GM18502 (cell line): Measurements from ENCODE around the gene ARL1.
"Not testable (repeated sequence)": the region's sequence is repeated elsewhere in the genome, so short reads cannot be mapped to it uniquely, and the experiment has no call there.

ENCODE experiments used
- ATAC-seq: cut with Tn5 transposase; IDR thresholded peaks from one replicate; pipeline ENCODE4 v1.9.1; 2021; ENCODE audit warnings: mild to moderate bottlenecking; ENCODE audit not compliant: unreplicated experiment, poor library complexity

The ARL1 gene

DNA sequence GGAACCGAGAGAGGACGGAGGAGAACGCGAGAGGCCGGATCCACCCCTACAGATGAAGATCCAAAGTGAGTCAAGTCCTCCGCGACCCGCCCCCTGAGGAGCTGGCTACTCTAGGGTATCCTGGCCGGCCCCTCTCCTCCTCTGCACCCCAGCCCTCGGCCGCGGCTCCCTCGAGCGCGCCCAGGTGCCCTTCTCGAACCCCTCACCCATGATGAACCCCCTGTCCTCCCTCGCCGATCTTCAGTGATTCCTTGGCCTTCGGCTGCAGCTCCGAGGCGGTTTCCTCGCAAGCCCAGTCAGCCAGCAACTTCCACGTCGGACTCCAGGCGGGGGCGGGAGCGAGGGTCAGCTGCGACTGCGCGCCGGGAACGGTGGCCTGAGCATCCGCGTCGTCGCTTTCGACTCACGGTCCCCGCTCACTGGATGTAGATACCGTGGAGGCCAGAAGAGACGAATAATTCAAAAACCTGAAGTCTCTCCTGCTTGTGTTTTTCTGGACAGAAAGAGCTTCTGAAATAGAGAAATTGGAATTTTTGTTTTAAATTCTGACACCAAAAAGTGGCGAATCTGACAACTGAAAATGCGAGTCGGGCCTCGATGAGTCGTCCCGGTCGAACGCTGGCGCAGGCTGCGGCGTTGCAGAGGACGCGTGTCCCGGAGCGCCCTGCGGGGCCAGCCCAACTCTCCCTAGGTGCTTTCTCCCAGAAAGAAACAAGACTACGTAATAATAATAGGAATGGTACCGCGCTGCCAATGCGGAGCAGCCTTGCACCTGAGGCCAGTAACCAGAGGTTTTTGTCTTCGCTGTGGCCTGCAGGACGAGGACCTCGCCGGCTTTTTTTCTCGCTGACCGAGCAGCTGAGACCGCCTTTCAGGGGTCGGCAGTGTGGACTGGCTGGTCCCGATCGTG is at the start of gene ARL1:
TSS of gene ARL1 (minus strand) at position 337 of the 910 bp plus-strand sequence. CDS start at position 210, 127 bp downstream.
- ATAC-seq, result peak; percentile 85

DNA sequence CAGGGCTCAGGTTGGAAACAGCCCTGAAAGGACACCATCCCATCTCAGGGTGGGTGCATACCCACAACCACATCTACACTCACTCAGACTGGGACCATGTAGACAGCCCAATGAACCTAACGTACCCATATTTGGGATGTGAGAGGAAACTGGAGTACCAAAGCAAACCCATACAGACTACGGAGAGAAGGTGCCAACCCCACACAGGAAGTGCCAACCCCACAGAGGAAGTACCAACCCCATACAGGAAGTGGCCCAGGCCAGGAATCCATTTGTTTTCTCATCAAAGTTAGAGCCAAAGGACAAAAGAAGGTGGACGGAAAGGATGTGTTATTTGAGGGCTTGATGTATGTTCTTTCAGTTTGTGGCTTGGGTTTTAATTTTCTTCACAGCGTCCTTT is 48.1 kb upstream of the ARL1 start:
- ATAC-seq, result no peak

DNA sequence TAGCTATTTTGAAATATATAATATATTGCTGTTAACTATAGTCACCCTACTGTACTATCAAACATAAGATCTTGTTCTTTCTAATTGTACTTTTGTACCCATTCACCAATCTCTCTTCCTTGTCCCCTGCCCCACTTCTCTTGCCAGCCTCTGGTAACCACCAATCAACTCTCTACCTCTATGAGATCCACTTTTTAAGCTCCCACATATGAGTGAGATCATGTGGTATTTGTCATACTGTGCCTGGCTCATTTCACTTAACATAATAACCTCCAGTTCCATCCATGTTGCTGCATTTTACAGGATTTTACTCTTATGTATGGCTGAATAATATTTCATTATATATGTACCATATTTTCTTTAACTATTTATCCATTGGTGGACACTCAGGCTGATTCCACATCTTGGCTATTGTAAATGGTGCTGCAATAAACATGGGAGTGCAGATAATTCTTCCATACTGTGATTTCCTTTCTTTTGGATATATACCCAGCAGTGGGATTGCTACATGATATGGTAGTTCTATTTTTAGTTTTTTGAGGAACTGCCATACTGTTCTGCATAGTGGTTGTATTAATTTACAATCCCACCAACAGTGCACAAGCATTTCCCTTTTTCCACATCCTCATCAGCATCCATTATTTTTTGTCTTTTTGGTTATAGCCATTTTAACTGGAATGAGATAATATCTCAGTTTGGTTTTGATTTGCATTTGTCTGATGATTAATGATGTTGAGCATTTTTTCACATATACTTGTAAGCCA is 34.1 kb upstream of the ARL1 start:
- ATAC-seq, result no peak

DNA sequence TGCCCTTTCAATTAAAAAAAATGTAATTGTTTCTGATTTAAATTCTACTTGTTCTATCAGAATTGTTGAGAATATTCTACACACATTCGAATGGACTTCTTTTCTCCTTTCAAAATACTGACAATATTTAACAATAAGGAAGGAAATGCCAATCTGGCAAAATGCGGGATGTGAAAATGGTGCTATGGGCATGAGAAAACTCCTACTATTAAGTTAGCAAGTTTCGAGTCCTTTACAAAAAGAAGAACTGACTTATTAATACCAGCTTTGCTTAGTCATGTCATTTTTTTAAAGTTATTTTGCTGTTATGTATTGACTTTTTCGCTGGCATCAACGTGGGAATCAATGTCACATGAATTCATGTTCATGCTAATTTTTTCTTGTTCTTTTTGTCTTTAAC is 31.7 kb upstream of the ARL1 start:
- ATAC-seq, result no peak

- no peak for ATAC-seq
Measured at GRCh38 chr12:101436136-101436535, 28.6 kb upstream of the ARL1 start.

- ATAC-seq, result no peak
Measured at GRCh38 chr12:101430456-101430855, 22.9 kb upstream of the ARL1 start.

DNA sequence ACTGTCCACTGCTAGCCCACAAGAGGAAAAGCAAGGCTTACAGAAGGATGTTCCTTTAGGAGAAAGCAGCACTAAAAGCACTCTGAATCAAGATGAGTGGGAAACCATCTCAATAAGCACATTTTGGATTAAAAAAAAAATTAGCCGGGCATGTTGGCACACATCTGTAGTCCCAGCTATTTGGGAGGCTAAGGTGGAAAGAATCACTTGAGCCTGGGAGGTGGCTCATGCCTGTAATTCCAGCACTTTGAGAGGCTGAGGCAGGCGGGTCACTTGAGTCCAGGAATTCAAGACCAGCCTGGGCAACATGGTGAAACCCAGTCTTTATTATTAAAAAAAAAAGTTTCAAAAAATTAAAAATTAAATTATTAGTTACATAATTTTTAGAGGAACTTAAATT is 17.0 kb upstream of the ARL1 start:
- no peak for ATAC-seq

DNA sequence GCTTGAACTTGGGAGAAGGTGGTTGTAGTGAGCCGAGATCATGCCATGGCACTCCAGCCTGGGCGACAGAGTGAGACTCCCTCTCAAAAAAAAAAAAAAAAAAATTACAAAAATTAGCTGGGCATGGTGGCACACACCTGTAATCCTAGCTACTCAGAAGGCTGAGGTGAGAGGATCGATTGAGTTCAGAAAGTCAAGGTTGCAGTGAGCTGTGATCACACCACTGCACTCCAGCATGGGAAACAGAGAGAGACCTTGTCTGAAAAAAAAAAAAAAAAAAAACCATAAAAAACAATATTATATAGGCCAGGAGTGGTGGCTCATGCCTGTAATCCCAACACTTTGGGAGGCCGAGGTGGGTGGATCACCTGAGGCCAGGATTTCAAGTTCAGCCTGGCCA is 14.5 kb upstream of the ARL1 start:
- not testable (repeated sequence) for ATAC-seq

DNA sequence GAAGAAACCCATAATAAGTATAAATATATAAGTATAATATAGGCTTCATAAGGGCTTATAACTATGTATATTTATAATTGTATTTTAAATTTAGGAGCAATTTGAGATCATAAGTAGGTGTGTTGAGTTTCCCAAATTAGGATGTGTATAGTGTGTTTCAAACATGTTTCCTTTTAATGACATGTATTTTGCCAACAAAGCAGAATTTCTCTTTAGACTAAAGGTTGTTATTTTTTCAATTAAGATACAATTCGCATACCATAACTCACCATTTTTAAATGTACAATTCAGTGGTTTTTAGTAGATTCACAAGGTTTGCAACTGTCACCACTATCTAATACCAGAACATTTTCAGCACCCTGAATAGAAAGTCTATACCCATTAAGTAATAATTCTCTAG is 7.7 kb upstream of the ARL1 start:
- ATAC-seq, result no peak

GRCh38 chr12:101414533-101415119 is 7.1 kb upstream of the ARL1 start:
- peak; percentile 57 for ATAC-seq

GRCh38 chr12:101410169-101410568 is 2.6 kb upstream of the ARL1 start:
- ATAC-seq, result not testable (repeated sequence)

GRCh38 chr12:101407049-101407435 is 530 bp downstream of the ARL1 start:
- peak; percentile 26 for ATAC-seq

- not testable (repeated sequence) for ATAC-seq
Measured at GRCh38 chr12:101391181-101391580, 16.4 kb downstream of the ARL1 start.

DNA sequence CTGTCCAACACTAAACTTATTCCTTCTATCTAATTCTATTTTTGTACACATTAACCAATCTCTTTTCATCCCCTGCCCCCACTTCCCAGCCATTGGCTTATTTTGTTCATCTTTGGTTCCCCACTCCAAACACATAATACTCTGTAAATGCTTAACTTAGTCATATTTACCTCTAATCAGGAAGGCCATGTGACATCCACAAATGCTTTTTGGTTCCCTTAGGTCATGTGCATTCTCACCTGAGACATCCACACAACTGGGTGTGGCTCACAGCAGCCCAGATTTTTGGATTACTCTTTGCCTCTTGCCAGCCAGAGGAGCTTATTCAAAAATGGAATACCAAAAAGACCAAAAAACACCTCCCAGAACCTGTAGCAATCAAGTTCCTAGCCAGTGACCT is 28.4 kb downstream of the ARL1 start:
- ATAC-seq, result no peak

- ATAC-seq, result no peak
Measured at GRCh38 chr12:101375573-101375972, 32.0 kb downstream of the ARL1 start.

- ATAC-seq, result no peak
Measured at GRCh38 chr12:101372431-101372830, 35.1 kb downstream of the ARL1 start.

GRCh38 chr12:101368016-101368415 is 39.6 kb downstream of the ARL1 start:
- no peak for ATAC-seq

DNA sequence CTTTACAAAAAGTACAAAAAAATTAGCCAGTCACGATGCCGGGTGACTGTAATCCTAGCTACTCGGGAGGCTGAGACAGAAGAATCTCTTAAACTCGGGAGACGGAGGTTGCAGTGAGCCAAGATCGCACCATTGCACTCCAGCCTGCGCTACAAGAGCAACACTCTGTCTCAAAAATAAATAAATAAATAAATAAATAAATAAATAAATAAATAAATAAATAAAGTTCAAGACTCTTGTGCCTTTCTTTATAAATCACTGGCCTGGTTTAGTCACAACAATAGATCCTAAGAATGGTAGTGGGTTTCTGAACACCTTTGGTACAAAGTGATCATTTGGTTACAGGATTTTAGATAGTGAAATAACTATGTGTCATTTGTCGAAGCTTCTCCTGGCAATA is 46.1 kb downstream of the ARL1 start:
- ATAC-seq, result no peak

GRCh38 chr12:101356794-101357193 is 50.8 kb downstream of the ARL1 start:
- ATAC-seq, result no peak

DNA sequence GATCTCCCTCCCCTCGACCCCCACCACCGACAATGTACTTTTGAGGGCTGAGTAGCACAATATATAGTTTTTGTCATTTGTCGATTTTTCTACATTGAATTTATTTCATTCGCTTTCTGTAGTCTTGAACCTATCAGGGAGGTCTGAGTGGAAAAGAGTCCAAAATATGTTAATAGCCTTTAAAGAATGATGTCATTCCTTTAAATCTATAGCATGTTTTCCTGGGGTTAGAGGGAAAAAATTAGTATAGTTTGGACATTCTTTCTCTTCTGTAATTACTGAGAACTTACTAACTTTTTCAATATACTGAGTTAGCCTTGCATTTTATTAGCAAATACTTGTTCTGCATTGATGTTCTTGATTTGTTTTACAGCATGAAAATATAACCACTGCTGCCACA is 55.9 kb downstream of the ARL1 start:
- ATAC-seq, result no peak

GRCh38 chr12:101343893-101344292 is 63.7 kb downstream of the ARL1 start:
- ATAC-seq, result no peak
